Astrocyte (in vitro differentiated cells and primary cell): Measurements from ENCODE around the gene MDK. TPM values are rescaled to one million over a fixed set of nuclear protein-coding genes. Genes with fewer than 3 reads are reported as not detected.

Source experiments
- DNase-seq: peaks from one replicate; pipeline ENCODE4 v3.0.0-alpha.2; 2010; ENCODE audit warnings: low read depth
- FAIRE-seq: peaks from 2 replicates; lab custom pipeline; 2011; peaks lifted over from hg19 to GRCh38; lab: Jason Lieb, UNC
- H2AFZ ChIP-seq: 2 replicates; pipeline ENCODE4 v1.6.0; 2012; ENCODE audit warnings: low read depth, low read length, inconsistent platforms
- H3K27ac ChIP-seq: 2 replicates; pipeline ENCODE4 v1.5.1; 2011; ENCODE audit warnings: low read depth, low read length, inconsistent platforms
- H3K27me3 ChIP-seq: 2 replicates; pipeline ENCODE4 v1.6.0; 2011; ENCODE audit warnings: low read length, inconsistent platforms; ENCODE audit not compliant: insufficient read depth
- H3K36me3 ChIP-seq: 2 replicates; pipeline ENCODE4 v1.5.1; 2011; ENCODE audit warnings: low read length, inconsistent platforms; ENCODE audit not compliant: insufficient read depth
- H3K4me1 ChIP-seq: 2 replicates; pipeline ENCODE4 v1.5.1; 2011; ENCODE audit warnings: low read length, inconsistent platforms; ENCODE audit not compliant: insufficient read depth
- H3K4me2 ChIP-seq: 2 replicates; pipeline ENCODE4 v1.6.0; 2012; ENCODE audit warnings: low read length, inconsistent platforms
- H3K4me3 ChIP-seq: 2 replicates; pipeline ENCODE4 v1.5.1; 2011; ENCODE audit warnings: low read depth, mild to moderate bottlenecking, low read length, inconsistent platforms; ENCODE audit not compliant: insufficient read depth
- H3K79me2 ChIP-seq: 2 replicates; pipeline ENCODE4 v1.6.0; 2012; ENCODE audit warnings: mild to moderate bottlenecking, low read length, inconsistent platforms; ENCODE audit not compliant: insufficient read depth
- H3K9ac ChIP-seq: 2 replicates; pipeline ENCODE4 v1.6.0; 2012; ENCODE audit warnings: mild to moderate bottlenecking, low read length, inconsistent platforms
- H3K9me3 ChIP-seq: 2 replicates; pipeline ENCODE4 v1.5.1; 2012; ENCODE audit warnings: low read depth, mild to moderate bottlenecking, low read length, inconsistent platforms; ENCODE audit not compliant: insufficient read depth
- H4K20me1 ChIP-seq: 2 replicates; pipeline ENCODE4 v1.6.0; 2012; ENCODE audit warnings: low read length, inconsistent platforms; ENCODE audit not compliant: insufficient read depth
- H3K27ac Mint-ChIP-seq: one replicate; pipeline ENCODE4 v1.8.0; 2021; ENCODE audit warnings: mild to moderate bottlenecking, mixed read lengths; ENCODE audit not compliant: unreplicated experiment
- H3K27me3 Mint-ChIP-seq: one replicate; pipeline ENCODE4 v1.8.0; 2021; ENCODE audit warnings: low read depth, mixed read lengths; ENCODE audit not compliant: unreplicated experiment
- H3K36me3 Mint-ChIP-seq: one replicate; pipeline ENCODE4 v1.8.0; 2021; ENCODE audit warnings: low read depth, mixed read lengths; ENCODE audit not compliant: unreplicated experiment
- H3K4me1 Mint-ChIP-seq: one replicate; pipeline ENCODE4 v1.8.0; 2021; ENCODE audit warnings: low read depth, mixed read lengths; ENCODE audit not compliant: unreplicated experiment
- H3K4me3 Mint-ChIP-seq: one replicate; pipeline ENCODE4 v1.8.0; 2021; ENCODE audit warnings: mild to moderate bottlenecking, moderate library complexity, mixed read lengths; ENCODE audit not compliant: unreplicated experiment
- H3K9me3 Mint-ChIP-seq: one replicate; pipeline ENCODE4 v1.8.0; 2021; ENCODE audit warnings: mild to moderate bottlenecking, mixed read lengths; ENCODE audit not compliant: unreplicated experiment
- CTCF ChIP-seq: IDR thresholded peaks from 2 replicates; pipeline ENCODE4 v1.5.1; 2011; ENCODE audit warnings: low read depth, mild to moderate bottlenecking, inconsistent platforms, low read length, moderate library complexity; ENCODE audit not compliant: insufficient read depth
- EZH2 ChIP-seq: IDR thresholded peaks from 2 replicates; pipeline ENCODE4 v1.6.1; 2012; ENCODE audit warnings: mild to moderate bottlenecking, low read length, inconsistent platforms; ENCODE audit not compliant: insufficient read depth
- total RNA-seq: library from RNA; stranded (reverse); gene quantifications from 2 replicates; pipeline ENCODE4 v1.2.1, GENCODE V29; 2021

The MDK gene
- total RNA-seq, 1 donor from 2014 or later, result 325 TPM

DNA sequence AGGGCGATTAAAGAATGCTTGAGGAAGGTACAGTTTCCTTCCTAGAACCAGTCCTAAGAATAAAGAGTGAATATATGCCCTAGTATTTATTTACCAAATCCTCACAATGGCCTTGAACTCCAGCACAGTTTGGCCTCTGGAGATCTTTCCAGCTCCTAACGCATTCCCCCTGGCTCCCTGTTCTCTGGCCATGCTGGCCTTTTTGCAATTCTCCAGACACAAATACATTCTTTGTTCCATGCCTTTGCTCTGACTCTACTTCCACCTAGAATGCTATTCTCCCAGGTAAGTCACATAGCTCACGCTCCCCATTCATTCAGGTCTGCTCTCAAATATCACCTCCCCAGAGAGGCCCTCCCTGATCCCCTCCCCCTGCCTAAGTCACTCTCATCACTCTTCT is 37.9 kb upstream of the MDK start:
- Mint-ChIP-seq H3K36me3 (no peaks in the 10 kb centered on the region), H3K4me3 (peak overlapping the region; percentile 52), H3K9me3 (no peaks in the 10 kb centered on the region), H3K27ac (peak overlapping the region; percentile 15), H3K27me3 (peaks cover 2% of the 10 kb centered on the region), H3K4me1 (peaks cover 24% of the 10 kb centered on the region)
- Histone ChIP-seq H3K27me3 (no peaks in the 10 kb centered on the region), H3K4me1 (peaks cover 19% of the 10 kb centered on the region), H2AFZ (no peak overlapping the region), H3K79me2 (peaks cover 10% of the 10 kb centered on the region), H4K20me1 (peaks cover 8% of the 10 kb centered on the region), H3K9ac (no peak overlapping the region), H3K27ac (no peak overlapping the region), H3K4me2 (no peak overlapping the region), H3K36me3 (no peaks in the 10 kb centered on the region), H3K4me3 (no peak overlapping the region), H3K9me3 (no peaks in the 10 kb centered on the region)
- FAIRE-seq (no peak), DNase-seq (no peak)
- no peak for TF ChIP-seq CTCF
- no peak for TF ChIP-seq EZH2

GRCh38 chr11:46345131-46345597 is 36.3 kb upstream of the MDK start:
- FAIRE-seq (no peak), DNase-seq (no peak)
- peaks cover 19% of the 10 kb centered on the region for H3K4me1 ChIP-seq
- H3K79me2 ChIP-seq, result peaks cover 26% of the 10 kb centered on the region
- peak overlapping the region; percentile 47 for H2AFZ ChIP-seq
- Mint-ChIP-seq H3K9me3 (no peaks in the 10 kb centered on the region), H3K36me3 (no peaks in the 10 kb centered on the region), H3K27ac (peak overlapping the region; percentile 30), H3K4me1 (peaks cover 27% of the 10 kb centered on the region), H3K4me3 (peak overlapping the region; percentile 50), H3K27me3 (peaks cover under 1% of the 10 kb centered on the region)
- H4K20me1 ChIP-seq, result peaks cover 24% of the 10 kb centered on the region
- H3K27me3 ChIP-seq, result no peaks in the 10 kb centered on the region
- no peak overlapping the region for H3K4me3 ChIP-seq
- no peaks in the 10 kb centered on the region for H3K36me3 ChIP-seq
- H3K27ac ChIP-seq, result no peak overlapping the region
- peak overlapping the region; percentile 57 for H3K4me2 ChIP-seq
- H3K9ac ChIP-seq, result peak overlapping the region; percentile 18
- no peaks in the 10 kb centered on the region for H3K9me3 ChIP-seq
- no peak for TF ChIP-seq EZH2
- no peak for TF ChIP-seq CTCF

DNA sequence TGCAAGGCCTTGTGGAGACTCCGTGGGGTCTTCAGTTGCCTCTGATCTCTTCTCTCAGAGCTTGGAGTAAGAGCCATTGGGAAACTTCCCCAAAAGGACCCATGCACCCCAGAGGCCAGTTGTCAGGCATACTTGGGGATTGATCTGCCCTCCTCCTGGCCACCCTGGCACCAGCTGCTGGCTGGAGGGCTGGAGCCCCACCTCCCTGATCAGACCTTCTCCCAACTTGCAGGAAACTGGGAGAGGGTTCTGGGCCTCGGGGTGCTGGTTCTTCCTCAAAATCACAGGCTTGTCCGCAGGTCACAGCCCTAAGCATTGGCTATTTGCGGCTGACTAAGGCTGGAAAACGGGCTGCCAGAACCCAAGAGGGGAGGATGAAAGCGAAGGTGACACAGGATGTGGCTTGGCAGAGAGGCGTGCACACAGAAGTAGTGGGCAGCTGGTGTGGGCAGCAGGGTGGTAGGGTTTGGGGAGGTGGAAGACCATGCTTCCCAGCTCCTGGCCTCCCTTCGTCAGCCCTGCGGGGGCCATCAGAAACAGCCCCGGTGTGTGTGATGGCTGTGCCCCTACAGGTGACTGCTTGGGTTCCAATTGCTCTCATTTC is 35.5 kb upstream of the MDK start:
- DNase-seq, result no peak
- Histone ChIP-seq H3K9ac (no peak overlapping the region), H3K9me3 (no peaks in the 10 kb centered on the region), H3K36me3 (no peaks in the 10 kb centered on the region), H3K27ac (no peak overlapping the region), H3K4me3 (no peak overlapping the region), H3K79me2 (peaks cover 33% of the 10 kb centered on the region), H3K4me2 (peak overlapping the region; percentile 57), H2AFZ (peak overlapping the region; percentile 47), H4K20me1 (peaks cover 29% of the 10 kb centered on the region), H3K4me1 (peaks cover 19% of the 10 kb centered on the region), H3K27me3 (no peaks in the 10 kb centered on the region)
- Mint-ChIP-seq H3K4me1 (peaks cover 27% of the 10 kb centered on the region), H3K9me3 (no peaks in the 10 kb centered on the region), H3K27ac (no peak overlapping the region), H3K4me3 (no peak overlapping the region), H3K36me3 (no peaks in the 10 kb centered on the region), H3K27me3 (no peaks in the 10 kb centered on the region)
- TF ChIP-seq EZH2 (no peak), CTCF (no peak)
- FAIRE-seq, result no peak
